RKO (cell line): ENCODE measurements around the gene TOMM20.
A peak's percentile ranks its signal among the peaks of the same experiment; 100 is the strongest.
"Not testable (repeated sequence)": the region's sequence is repeated elsewhere in the genome, so short reads cannot be mapped to it uniquely, and the experiment has no call there.

ENCODE experiments used
- DNase-seq: peaks from one replicate; pipeline ENCODE4 v3.0.0-alpha.2; 2016; ENCODE audit warnings: low spot score

TOMM20 gene

DNA sequence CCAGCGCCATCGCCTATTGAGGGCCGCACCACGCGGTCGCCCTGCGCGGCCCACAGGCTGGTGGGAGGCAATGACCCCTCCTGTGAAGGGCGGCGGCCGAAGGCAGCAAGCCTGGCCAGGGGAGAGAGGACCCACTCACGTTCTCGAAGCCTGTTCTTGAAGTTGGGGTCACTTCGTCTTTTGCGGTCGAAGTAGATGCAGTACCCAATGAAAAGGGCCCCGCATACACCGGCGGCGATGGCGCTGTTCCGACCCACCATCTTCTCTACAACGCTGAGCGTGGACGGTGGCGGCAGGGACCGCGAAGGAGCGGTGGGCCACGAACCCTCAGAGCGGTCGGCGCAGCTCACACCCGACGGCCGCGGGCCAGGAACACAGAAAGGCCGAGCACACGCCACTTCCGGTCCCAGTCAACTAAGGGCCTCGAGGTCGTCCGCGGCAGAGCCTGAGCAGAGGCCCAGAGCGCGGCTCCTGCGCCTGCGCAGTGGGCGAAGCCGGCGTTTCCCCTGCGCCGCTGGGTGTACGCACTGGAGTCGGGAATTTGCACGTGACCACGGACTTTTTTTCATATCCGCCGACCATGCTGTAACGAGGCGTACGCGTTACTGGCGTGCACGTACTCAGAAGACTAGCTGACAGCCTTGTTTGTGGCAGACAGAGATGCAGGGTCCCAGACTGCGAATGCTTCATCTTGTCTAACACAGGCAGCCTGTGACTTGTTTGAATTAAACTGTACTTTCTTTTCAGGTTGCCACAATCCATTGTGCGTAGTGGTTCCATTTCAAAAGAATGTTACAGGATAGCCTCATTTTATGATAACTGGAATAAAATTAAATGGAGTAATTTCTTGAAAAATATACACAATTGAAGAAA, at the start of gene TOMM20:
Gene TOMM20 (minus strand): TSS at position 382 of the 873 bp plus-strand sequence. CDS start 122 bp downstream, at position 260.
- peak; percentile 99 for DNase-seq

DNA sequence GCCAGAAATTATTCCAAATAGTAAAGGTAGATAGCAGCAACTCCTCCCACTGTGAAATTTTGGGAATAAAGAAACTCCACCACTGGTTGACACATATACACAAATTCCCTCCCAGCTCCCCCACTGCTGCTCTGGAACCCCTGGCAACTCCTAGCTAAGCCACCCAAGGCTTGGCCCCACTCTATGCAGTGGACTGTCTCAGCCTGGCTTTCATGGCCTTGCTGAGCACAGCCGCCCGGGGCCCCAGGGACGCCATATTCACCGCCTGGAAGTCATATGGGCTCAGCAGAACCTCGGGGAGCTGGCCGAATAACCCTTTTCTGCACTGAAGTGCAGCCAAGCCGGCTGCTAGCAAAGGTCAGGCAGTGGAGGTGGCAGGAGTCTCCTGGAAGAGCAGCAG, 47.8 kb upstream of the TOMM20 start:
- no peak for DNase-seq

DNA sequence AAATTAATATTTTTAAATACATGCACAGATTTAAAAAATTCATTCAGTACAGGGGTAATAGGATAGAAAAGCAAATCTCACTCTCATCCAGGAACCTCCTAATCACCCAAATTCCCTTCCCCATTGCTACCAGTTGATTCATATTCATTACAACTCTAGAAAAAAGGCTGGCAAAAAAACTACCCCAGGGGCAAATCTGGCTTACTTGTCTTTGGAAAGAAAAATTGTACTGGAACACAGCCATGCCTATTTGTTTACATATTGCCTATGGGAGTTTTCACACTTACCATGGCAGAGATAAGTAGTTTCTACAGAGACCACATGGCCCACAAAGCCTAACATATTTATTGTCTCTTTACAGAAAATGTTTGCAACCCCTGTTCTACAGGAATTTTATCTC, 41.3 kb upstream of the TOMM20 start:
- no peak for DNase-seq

GRCh38 chr1:235168375-235168774, 39.7 kb upstream of the TOMM20 start:
- DNase-seq = no peak

GRCh38 chr1:235161685-235162327, 33.2 kb upstream of the TOMM20 start:
- no peak for DNase-seq

DNA sequence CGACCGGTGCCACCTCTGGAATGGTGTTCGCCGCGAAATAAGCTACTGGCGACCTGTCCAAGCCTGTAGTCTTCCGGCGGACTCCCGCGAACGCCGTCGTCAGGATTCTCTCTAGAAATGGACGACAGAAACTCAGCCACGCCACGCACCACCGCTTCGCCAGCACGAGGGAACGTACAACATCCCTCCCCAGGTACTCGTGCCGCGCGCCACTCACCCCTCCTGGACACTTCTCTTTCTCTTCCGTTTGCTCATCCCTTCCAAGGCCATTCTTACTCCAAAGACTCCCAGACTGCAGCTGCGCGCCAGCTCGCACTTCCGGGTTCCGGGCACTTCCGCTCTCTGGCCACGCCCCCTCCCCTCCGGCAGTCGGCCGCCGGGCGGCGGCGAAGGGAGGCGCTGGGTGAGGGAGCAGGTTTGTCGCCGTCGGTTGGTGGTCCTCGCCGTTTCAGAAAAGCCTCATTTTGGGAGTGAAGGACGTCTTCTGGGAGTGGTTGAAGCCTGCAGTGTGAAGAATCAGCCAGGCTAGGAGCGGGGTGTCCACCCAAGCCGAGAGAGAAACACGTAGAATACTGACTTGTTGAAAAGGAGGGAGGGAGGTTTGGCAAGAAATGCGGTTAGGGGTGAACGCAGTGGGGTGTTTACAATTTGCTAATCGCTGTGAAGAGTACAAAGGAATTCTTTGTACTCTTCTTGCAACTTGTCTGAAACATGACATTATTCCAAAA, 32.5 kb upstream of the TOMM20 start, which contains the start of gene RBM34:
Gene RBM34 (minus strand): TSS at position 294 of the 728 bp plus-strand sequence. CDS start 24 bp downstream, at position 270.
- peak; percentile 93 for DNase-seq

GRCh38 chr1:235160383-235160956, 31.8 kb upstream of the TOMM20 start:
- peak; percentile 73 for DNase-seq

- DNase-seq = peak; percentile 38
Observed at GRCh38 chr1:235159930-235160329, 31.3 kb upstream of the TOMM20 start.

GRCh38 chr1:235159284-235159683, 30.6 kb upstream of the TOMM20 start:
- DNase-seq = not testable (repeated sequence)

DNA sequence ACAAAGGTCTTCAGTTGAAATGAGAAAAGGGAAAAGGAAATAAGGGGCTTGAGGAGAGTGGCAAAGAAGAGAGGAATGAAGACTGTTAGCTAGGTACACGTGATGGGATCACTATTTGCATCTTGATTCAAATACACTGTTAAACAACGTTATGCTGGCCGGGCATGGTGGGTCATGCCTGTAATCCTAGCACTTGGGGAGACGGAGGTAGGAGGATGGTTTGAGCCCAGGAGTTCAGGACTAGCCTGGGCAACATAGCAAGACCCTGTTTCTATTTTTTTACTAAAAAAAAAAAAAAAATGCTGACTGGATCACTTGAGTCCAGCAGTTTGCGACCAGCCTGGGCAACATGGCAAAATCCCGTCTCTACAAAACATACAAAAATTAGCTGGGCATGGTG, 30.0 kb upstream of the TOMM20 start:
- DNase-seq = no peak

DNA sequence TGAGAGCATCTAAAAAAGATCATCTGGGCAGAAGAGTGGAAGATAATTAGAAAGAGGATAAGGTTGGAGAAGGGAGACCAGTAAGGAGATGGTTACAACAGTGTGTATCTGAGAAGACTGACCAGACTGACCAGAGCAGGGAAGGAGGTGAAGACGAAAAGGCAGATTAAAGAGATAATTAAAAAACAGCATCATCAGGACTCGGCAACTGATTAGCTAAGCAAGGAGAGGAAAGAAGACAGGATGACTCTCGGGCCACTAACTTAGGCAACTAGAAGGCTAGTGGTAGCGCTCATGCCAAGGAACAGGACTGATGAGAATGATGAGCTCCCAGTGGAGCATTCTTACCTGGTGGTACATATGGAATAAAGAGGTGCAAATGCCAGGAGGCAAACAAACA, 28.5 kb upstream of the TOMM20 start:
- DNase-seq = no peak

DNA sequence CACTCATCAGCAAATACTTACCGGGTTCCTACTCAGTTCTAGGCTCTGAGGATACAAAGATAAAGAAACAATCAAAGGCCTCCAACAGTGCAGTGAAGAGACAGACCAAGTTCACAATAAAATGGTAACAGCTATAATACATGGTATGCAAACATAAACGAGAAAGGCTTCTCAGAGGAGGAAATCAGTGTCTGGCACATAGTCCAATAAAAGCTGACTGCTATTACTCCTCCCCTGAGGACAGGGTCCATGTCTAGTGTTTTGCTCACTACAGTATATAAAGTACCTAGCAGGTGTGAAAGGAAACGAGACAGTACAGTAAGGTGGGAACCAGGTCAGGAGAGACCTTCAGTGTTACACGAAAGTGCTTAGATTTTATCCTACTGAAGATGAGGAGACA, 28.1 kb upstream of the TOMM20 start:
- DNase-seq = no peak

DNA sequence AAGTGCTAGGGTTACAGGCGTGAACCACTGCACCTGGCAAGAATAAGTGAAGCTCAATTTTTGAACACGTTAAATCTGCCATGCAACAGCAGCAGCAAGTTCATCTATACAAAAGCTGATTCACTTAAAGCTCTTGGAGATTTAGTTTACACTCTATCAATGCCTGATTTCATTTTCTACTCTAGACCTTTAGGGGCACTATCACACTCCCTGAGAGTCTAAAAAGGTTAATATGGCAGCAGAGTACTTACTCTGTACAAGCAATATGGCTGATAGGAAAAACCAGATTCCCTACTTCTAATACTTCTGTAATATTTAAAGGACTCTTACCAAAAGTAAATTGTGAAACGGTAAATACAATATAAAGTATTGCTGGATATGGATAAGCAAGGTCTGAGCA, 27.6 kb upstream of the TOMM20 start:
- DNase-seq = peak; percentile 49

GRCh38 chr1:235152235-235152634, 23.6 kb upstream of the TOMM20 start:
- no peak for DNase-seq

DNA sequence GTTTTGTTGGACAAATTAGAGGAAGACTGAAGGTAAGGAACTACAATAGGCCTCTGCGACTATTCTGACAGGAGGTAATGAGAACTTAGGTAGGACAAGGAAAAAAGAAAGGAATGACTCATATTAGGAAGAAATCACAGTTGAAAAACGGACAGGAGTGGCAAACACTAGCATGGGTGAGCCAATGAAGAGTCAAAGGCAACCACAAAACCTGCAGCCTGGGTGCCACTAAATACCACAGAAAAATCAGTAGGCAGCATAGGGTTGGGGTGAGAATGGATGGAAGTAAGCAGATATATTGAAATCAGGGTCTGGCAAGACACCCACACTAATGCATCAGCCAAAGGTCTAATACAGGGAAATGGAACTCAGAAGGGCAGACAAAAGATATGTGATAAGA, 22.4 kb upstream of the TOMM20 start:
- no peak for DNase-seq

DNA sequence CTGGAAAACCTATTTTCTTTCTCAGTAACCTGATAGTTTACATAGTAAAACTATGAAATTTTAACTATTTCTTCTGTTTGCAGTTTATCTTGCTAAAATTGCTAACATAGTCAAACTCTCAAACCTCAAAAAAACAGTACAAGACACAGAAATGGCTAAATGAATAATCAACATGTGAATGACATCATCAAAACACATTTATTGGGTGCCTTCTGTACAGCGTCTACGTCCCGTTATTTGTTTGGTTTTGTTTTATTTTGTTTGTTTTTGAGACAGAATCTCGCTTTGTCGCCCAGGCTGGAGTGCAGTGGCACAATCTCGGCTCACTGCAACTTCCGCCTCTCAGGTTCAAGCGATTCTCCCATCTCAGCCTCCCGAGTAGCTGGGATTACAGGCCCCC, 21.2 kb upstream of the TOMM20 start:
- DNase-seq = no peak

GRCh38 chr1:235147269-235147668, 18.6 kb upstream of the TOMM20 start:
- DNase-seq = no peak

DNA sequence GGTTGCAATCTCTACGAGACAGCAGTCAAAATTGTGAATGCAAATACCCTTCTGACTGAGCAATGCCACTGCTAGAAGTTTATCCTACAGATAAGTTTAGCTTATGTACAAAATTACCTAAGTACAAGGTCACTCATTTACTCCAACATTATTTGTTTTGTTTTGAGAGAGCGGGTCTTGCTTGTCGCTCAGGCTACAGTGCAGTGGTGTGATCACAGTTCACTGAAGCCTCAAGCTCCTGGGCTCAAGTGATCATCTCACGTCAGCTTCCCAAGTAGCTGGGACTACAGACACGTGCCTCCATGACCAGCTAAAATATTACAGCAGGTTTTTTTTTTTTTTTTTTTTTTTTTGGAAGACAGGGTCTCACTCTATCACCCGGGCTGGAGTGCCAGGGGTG, 17.0 kb upstream of the TOMM20 start:
- no peak for DNase-seq

DNA sequence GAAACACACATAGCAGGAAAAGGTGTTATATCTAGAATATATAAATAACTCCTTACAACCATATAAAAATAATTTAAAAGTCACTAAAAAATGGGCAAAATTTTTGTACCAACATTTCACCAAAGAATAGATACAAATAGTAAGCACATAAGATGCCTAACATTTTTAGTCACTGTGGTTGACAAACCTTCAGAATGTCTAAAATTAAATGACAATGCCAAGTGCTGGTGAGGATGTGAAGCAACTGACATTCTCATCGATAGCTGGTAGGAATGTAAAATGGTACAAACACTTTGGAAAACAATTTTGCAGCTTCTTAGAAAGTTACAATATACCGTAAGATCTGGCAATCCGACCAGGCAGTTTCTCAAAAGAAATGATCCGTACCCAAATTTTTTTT, 14.4 kb upstream of the TOMM20 start:
- no peak for DNase-seq

- no peak for DNase-seq
Observed at GRCh38 chr1:235139315-235139714, 10.7 kb upstream of the TOMM20 start.

DNA sequence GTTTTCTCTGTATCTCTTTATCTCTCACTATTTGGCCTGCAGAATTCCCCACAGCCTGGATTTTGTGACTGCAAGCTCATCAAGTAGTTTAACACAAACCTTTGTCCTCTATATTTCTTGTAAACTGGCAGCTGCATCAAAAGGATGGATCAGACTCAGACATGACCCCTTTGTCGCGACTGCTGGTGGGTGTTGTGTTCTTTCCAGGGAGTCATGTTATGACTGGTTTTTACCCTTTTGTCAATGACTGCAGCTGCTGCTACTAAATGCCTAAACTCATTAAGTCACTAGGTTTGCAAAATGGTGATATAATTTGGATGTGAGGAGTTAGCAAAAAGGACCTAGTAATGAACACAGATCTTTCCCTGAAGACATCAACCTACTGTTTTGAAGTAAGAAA, 10.2 kb upstream of the TOMM20 start:
- no peak for DNase-seq

DNA sequence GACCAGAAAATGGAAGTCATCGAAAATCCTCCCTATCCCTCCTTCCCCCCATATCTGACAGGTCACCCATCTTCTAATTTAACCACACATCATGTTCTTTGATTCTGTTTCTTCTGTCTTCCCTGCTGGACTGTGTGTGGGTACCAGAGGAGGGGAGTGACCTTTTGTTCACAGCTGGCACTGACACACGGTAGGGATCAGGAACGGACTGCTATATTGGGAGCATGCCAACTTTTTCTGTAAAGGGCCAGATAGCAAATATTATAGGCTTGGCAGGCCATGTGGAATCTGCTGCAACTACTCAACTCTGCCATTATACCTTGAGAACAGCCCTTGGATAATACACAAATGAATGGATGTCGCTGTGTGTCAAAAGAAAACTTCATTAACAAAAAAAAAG, 7.5 kb upstream of the TOMM20 start:
- no peak for DNase-seq
